ENCODE measurements around the gene SYT13.

The SYT13 gene

DNA sequence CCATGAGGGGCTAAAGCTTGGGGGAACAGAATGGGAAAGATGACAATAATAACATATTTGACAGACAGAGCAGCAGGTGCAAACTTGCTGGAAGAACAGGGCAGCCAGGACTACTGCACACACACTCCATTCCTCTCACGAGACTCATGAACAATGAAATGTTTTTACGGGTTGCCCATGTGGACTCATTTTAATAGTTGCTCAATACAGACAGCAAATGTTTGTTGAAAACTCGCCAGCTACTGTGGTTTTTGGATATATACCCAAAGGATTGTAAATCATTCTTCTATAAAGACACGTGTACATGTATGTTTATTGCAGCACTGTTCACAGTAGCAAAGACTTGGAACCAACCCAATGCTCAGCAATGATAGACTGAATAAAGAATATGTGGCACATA is 10.3 kb downstream of the SYT13 start:
- no peak overlapping the region for H3K4me3 ChIP-seq (ENCODE audit: low read length)
- DNase-seq (ENCODE audit: low read depth), result peak; percentile 20
- no peak for TF ChIP-seq CTCF (IDR thresholded peaks at IDR 0.05; ENCODE audit: insufficient read depth, low read depth, low read length, missing control alignments)

GRCh38 chr11:45274206-45274605 is 11.9 kb downstream of the SYT13 start:
- no peak overlapping the region for H3K4me3 ChIP-seq (ENCODE audit: low read length)
- no peak for DNase-seq (ENCODE audit: low read depth)
- no peak for TF ChIP-seq CTCF (IDR thresholded peaks at IDR 0.05; ENCODE audit: insufficient read depth, low read depth, low read length, missing control alignments)

DNA sequence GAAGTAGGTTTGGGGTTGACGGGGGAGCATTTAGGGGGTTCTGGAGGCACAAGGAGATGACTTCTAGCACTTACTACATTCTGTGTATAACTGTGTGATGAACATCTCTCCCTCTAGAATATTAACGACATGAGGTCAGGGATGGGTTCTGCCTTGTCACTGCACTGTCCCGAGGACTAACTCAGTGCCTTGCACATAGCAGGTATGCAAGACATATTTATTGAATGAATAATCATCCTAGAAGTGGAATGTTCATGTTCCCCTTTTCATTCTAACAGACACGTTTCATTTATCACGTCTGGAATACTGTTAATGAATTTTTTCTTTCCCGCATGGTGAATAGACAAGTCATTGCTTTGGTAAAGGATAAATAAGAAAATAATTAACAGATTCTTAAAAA is 12.6 kb downstream of the SYT13 start:
- no peak for TF ChIP-seq CTCF (IDR thresholded peaks at IDR 0.05; ENCODE audit: insufficient read depth, low read depth, low read length, missing control alignments)
- no peak overlapping the region for H3K4me3 ChIP-seq (ENCODE audit: low read length)
- no peak for DNase-seq (ENCODE audit: low read depth)

- no peak overlapping the region for H3K4me3 ChIP-seq (ENCODE audit: low read length)
- peak; percentile 21 for DNase-seq (ENCODE audit: low read depth)
- TF ChIP-seq CTCF (IDR thresholded peaks at IDR 0.05; ENCODE audit: insufficient read depth, low read depth, low read length, missing control alignments), result no peak
These were observed 13.4 kb downstream of the SYT13 start for GRCh38 chr11:45272701-45273100.

DNA sequence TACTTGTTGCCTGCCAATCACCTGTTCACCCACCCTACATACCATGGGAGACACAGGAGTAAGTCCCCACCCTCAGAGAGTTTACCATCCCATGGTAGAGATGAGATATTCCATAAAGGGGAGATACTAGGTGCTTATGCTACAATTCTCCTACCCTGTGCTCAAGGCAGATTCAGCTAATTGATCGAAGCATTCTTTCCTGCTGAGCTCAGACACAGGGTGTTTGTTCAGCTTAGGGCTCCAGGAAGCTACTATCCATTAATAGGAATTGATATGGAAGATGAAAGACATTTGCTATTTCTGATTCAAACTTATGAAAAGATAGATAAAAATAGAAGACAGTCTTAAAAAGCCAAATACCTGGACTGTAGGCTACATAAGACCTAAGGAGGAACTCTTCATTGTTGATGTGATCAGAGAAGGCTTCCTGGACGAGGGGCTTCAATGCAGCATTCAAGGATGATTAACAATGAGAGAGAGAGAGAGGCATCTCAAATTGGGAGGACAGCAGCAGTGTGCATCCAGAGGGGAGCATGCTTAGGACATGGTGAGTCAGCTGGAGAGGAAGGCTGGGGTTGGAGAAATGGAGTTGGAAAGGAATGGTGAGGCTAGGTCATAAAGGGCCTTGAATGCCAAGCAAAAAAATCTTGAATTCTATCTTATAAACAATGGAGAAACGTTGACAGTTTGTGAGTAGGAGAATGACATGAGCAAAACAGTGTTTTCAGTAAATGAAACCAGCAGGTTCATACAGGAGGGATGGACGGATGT is 15.0 kb downstream of the SYT13 start:
- DNase-seq (ENCODE audit: low read depth), result no peak
- TF ChIP-seq CTCF (IDR thresholded peaks at IDR 0.05; ENCODE audit: insufficient read depth, low read depth, low read length, missing control alignments), result no peak
- no peak overlapping the region for H3K4me3 ChIP-seq (ENCODE audit: low read length)

GRCh38 chr11:45269678-45270077 is 16.5 kb downstream of the SYT13 start:
- H3K4me3 ChIP-seq (ENCODE audit: low read length), result no peak overlapping the region
- no peak for DNase-seq (ENCODE audit: low read depth)
- TF ChIP-seq CTCF (IDR thresholded peaks at IDR 0.05; ENCODE audit: insufficient read depth, low read depth, low read length, missing control alignments), result no peak
